ENCODE measurements around the gene TMEM53. TPM values are rescaled to one million over a fixed set of nuclear protein-coding genes. Genes with fewer than 3 reads are reported as not detected.

TMEM53 gene
- total RNA-seq, 1 donor from 2014 or later, result 14.1 TPM

- Mint-ChIP-seq H3K36me3 (ENCODE audit: low read depth) (no peaks in the 10 kb centered on the region), H3K4me1 (peaks cover 4% of the 10 kb centered on the region), H3K27ac (ENCODE audit: unreplicated experiment) (no peak overlapping the region), H3K4me3 (no peak overlapping the region), H3K9me3 (no peaks in the 10 kb centered on the region), H3K27me3 (ENCODE audit: low read depth) (no peaks in the 10 kb centered on the region)
- no peak for DNase-seq (ENCODE audit: low read depth, low spot score)
- TF ChIP-seq CTCF (conservative IDR thresholded peaks at IDR 0.05), result no peak
Measured at GRCh38 chr1:44663417-44663816, 10.9 kb downstream of the TMEM53 start.

- no peaks in the 10 kb centered on the region for H3K27me3 Mint-ChIP-seq (ENCODE audit: low read depth)
- TF ChIP-seq CTCF (conservative IDR thresholded peaks at IDR 0.05), result no peak
- H3K9me3 Mint-ChIP-seq, result no peaks in the 10 kb centered on the region
- DNase-seq (ENCODE audit: low read depth, low spot score), result no peak
- no peak overlapping the region for H3K27ac Mint-ChIP-seq (ENCODE audit: unreplicated experiment)
- no peak overlapping the region for H3K4me3 Mint-ChIP-seq
- no peaks in the 10 kb centered on the region for H3K36me3 Mint-ChIP-seq (ENCODE audit: low read depth)
- H3K4me1 Mint-ChIP-seq, result peaks cover 1% of the 10 kb centered on the region
Measured at GRCh38 chr1:44662683-44663030, 11.6 kb downstream of the TMEM53 start.

GRCh38 chr1:44661781-44662682 lies 12.2 kb downstream of the TMEM53 start:
- TF ChIP-seq CTCF (conservative IDR thresholded peaks at IDR 0.05), result no peak
- Mint-ChIP-seq H3K27me3 (ENCODE audit: low read depth) (no peaks in the 10 kb centered on the region), H3K4me3 (no peak overlapping the region), H3K27ac (ENCODE audit: unreplicated experiment) (no peak overlapping the region), H3K36me3 (ENCODE audit: low read depth) (no peaks in the 10 kb centered on the region), H3K4me1 (no peaks in the 10 kb centered on the region), H3K9me3 (no peaks in the 10 kb centered on the region)
- no peak for DNase-seq (ENCODE audit: low read depth, low spot score)

- H3K36me3 Mint-ChIP-seq (ENCODE audit: low read depth), result no peaks in the 10 kb centered on the region
- no peaks in the 10 kb centered on the region for H3K9me3 Mint-ChIP-seq
- DNase-seq (ENCODE audit: low read depth, low spot score), result no peak
- TF ChIP-seq CTCF (conservative IDR thresholded peaks at IDR 0.05), result no peak
- no peak overlapping the region for H3K4me3 Mint-ChIP-seq
- H3K27ac Mint-ChIP-seq (ENCODE audit: unreplicated experiment), result no peak overlapping the region
- H3K27me3 Mint-ChIP-seq (ENCODE audit: low read depth), result no peaks in the 10 kb centered on the region
- H3K4me1 Mint-ChIP-seq, result peaks cover 12% of the 10 kb centered on the region
Measured at GRCh38 chr1:44660176-44660575, 14.1 kb downstream of the TMEM53 start.

GRCh38 chr1:44659566-44659965 lies 14.7 kb downstream of the TMEM53 start:
- Mint-ChIP-seq H3K27me3 (ENCODE audit: low read depth) (no peaks in the 10 kb centered on the region), H3K9me3 (no peaks in the 10 kb centered on the region), H3K4me1 (peaks cover 12% of the 10 kb centered on the region), H3K4me3 (no peak overlapping the region), H3K27ac (ENCODE audit: unreplicated experiment) (no peak overlapping the region), H3K36me3 (ENCODE audit: low read depth) (no peaks in the 10 kb centered on the region)
- no peak for TF ChIP-seq CTCF (conservative IDR thresholded peaks at IDR 0.05)
- DNase-seq (ENCODE audit: low read depth, low spot score), result no peak
